Measurements from ENCODE around the gene MROH7.

Gene MROH7

GRCh38 chr1:54741531-54741930 is 99.9 kb downstream of the MROH7 start:
- H3K4me3 Mint-ChIP-seq = no peak overlapping the region
- H3K27ac Mint-ChIP-seq = peak overlapping the region; percentile 27
- H3K4me1 Mint-ChIP-seq = no peaks in the 10 kb centered on the region
- no peak for DNase-seq
- H3K36me3 Mint-ChIP-seq (ENCODE audit: low read depth) = peaks cover 58% of the 10 kb centered on the region
- no peaks in the 10 kb centered on the region for H3K27me3 Mint-ChIP-seq (ENCODE audit: low read depth, poor library complexity)
- no peak for TF ChIP-seq CTCF (IDR thresholded peaks at IDR 0.05)
- no peaks in the 10 kb centered on the region for H3K9me3 Mint-ChIP-seq

- H3K27ac Mint-ChIP-seq = no peak overlapping the region
- TF ChIP-seq CTCF (IDR thresholded peaks at IDR 0.05) = no peak
Observed at GRCh38 chr1:54742282-54742681, 100.7 kb downstream of the MROH7 start.

GRCh38 chr1:54743416-54744226 is 102.0 kb downstream of the MROH7 start:
- H3K9me3 Mint-ChIP-seq = no peaks in the 10 kb centered on the region
- peak overlapping the region; percentile 64 for H3K27ac Mint-ChIP-seq
- no peak for TF ChIP-seq CTCF (IDR thresholded peaks at IDR 0.05)
- no peak overlapping the region for H3K4me3 Mint-ChIP-seq
- no peak for DNase-seq
- no peaks in the 10 kb centered on the region for H3K4me1 Mint-ChIP-seq
- H3K36me3 Mint-ChIP-seq (ENCODE audit: low read depth) = peaks cover 38% of the 10 kb centered on the region
- H3K27me3 Mint-ChIP-seq (ENCODE audit: low read depth, poor library complexity) = peaks cover 5% of the 10 kb centered on the region

More at GRCh38 chr1:54742282-54742681, 100.7 kb downstream of the MROH7 start:
- H3K27me3 Mint-ChIP-seq (ENCODE audit: low read depth, poor library complexity) = peaks cover under 1% of the 10 kb centered on the region
- H3K9me3 Mint-ChIP-seq = no peaks in the 10 kb centered on the region
- no peaks in the 10 kb centered on the region for H3K4me1 Mint-ChIP-seq
- H3K36me3 Mint-ChIP-seq (ENCODE audit: low read depth) = peaks cover 50% of the 10 kb centered on the region
- DNase-seq = no peak
- no peak overlapping the region for H3K4me3 Mint-ChIP-seq

- no peaks in the 10 kb centered on the region for H3K4me1 Mint-ChIP-seq
- no peak overlapping the region for H3K4me3 Mint-ChIP-seq
- H3K36me3 Mint-ChIP-seq (ENCODE audit: low read depth) = peaks cover 31% of the 10 kb centered on the region
- H3K9me3 Mint-ChIP-seq = no peaks in the 10 kb centered on the region
- DNase-seq = no peak
- TF ChIP-seq CTCF (IDR thresholded peaks at IDR 0.05) = no peak
- no peak overlapping the region for H3K27ac Mint-ChIP-seq
- peaks cover 5% of the 10 kb centered on the region for H3K27me3 Mint-ChIP-seq (ENCODE audit: low read depth, poor library complexity)
Observed at GRCh38 chr1:54744696-54745095, 103.1 kb downstream of the MROH7 start.

- DNase-seq = no peak
- peaks cover 5% of the 10 kb centered on the region for H3K27me3 Mint-ChIP-seq (ENCODE audit: low read depth, poor library complexity)
- H3K36me3 Mint-ChIP-seq (ENCODE audit: low read depth) = peaks cover 25% of the 10 kb centered on the region
- H3K9me3 Mint-ChIP-seq = no peaks in the 10 kb centered on the region
- no peak overlapping the region for H3K4me3 Mint-ChIP-seq
- no peak overlapping the region for H3K27ac Mint-ChIP-seq
- H3K4me1 Mint-ChIP-seq = no peaks in the 10 kb centered on the region
- TF ChIP-seq CTCF (IDR thresholded peaks at IDR 0.05) = no peak
Observed at GRCh38 chr1:54745274-54745673, 103.7 kb downstream of the MROH7 start.

- Mint-ChIP-seq H3K27ac (no peak overlapping the region), H3K9me3 (no peaks in the 10 kb centered on the region), H3K36me3 (ENCODE audit: low read depth) (peaks cover 23% of the 10 kb centered on the region), H3K4me1 (no peaks in the 10 kb centered on the region), H3K4me3 (no peak overlapping the region), H3K27me3 (ENCODE audit: low read depth, poor library complexity) (peaks cover 5% of the 10 kb centered on the region)
- DNase-seq = no peak
- no peak for TF ChIP-seq CTCF (IDR thresholded peaks at IDR 0.05)
Observed at GRCh38 chr1:54745864-54746263, 104.3 kb downstream of the MROH7 start.

All from nephron progenitor cell (in vitro differentiated cells).